H1 (cell line): ENCODE results near the gene ARHGAP23. TPM values are rescaled to one million over a fixed set of nuclear protein-coding genes. Genes with fewer than 3 reads are reported as not detected.

ENCODE experiments used
- CHD2 ChIP-seq: IDR thresholded peaks from 2 replicates; pipeline ENCODE4 v1.6.1; 2012; ENCODE audit warnings: low read length, improper control_type of control experiment
- CTCF ChIP-seq, 3 experiments: IDR thresholded peaks; 1 replicate in 2 of 3; 2 replicates in 1 of 3; pipeline versions ENCODE4 v1.5.1 to v1.6.1; 2011; ENCODE audit warnings: low read length in 3 of 3, mild to moderate bottlenecking in 3 of 3, inconsistent platforms in 2 of 3, low read depth in 1 of 3, moderate library complexity in 1 of 3; ENCODE audit not compliant: insufficient read depth in 1 of 3; ENCODE audit errors: control extremely low read depth in 1 of 3
- FOSL1 ChIP-seq: IDR thresholded peaks from 2 replicates; pipeline ENCODE4 v1.6.1; 2011; ENCODE audit warnings: mild to moderate bottlenecking, low read depth, low read length, moderate library complexity; ENCODE audit not compliant: insufficient read depth
- HDAC2 ChIP-seq, 2 experiments: fragments of 300-600 bp in 1 of 2; sonication (generic) in 1 of 2; IDR thresholded peaks; 2 replicates each; pipeline ENCODE4 v1.6.1; 2011 to 2012; ENCODE audit warnings: low read depth in 2 of 2, low read length in 2 of 2, mild to moderate bottlenecking in 2 of 2, moderate library complexity in 2 of 2, borderline replicate concordance in 1 of 2, inconsistent platforms in 1 of 2
- MAFK ChIP-seq: IDR thresholded peaks from 2 replicates; pipeline ENCODE4 v1.6.1; 2012; ENCODE audit warnings: low read depth, mild to moderate bottlenecking, improper control_type of control experiment, low read length
- SP4 ChIP-seq: IDR thresholded peaks from 2 replicates; pipeline ENCODE4 v1.6.1; 2012; ENCODE audit warnings: low read length, inconsistent platforms
- SUZ12 ChIP-seq: fragments of 200-600 bp; sonication (generic); IDR thresholded peaks from 2 replicates; pipeline ENCODE4 v1.6.1; 2012; ENCODE audit warnings: mild to moderate bottlenecking, inconsistent platforms, low read length, moderate library complexity, mixed read lengths
- TCF12 ChIP-seq: IDR thresholded peaks from 2 replicates; pipeline ENCODE4 v1.6.1; 2011; ENCODE audit warnings: low read depth, mild to moderate bottlenecking, low read length
- polyA plus RNA-seq, 7 experiments: library from polyadenylated mRNA; depleted of rRNA in 3 of 7; stranded (reverse) in 5 of 7; unstranded in 2 of 7; fragments of >200 nt in 5 of 7; fragments of 200-250 nt in 2 of 7; gene quantifications; 1 replicate in 5 of 7; 2 replicates in 1 of 7; 4 replicates in 1 of 7; pipeline versions ENCODE4 v1.2.1 to v1.2.3, GENCODE V29; 2011 to 2013; ENCODE audit warnings: missing spikeins in 2 of 7, mixed read lengths in 2 of 7
- total RNA-seq: library from RNA; stranded (reverse); fragmentation: NEBNext Ultra II Directional; extraction: Animal tissue kit (Norgen Biotek cat#: 25700); gene quantifications from 2 replicates; pipeline ENCODE4 v1.2.1, GENCODE V29; 2021
- TF ChIP-seq, protein P1 (sequence below): fragments of 300-600 bp; sonication (generic); IDR thresholded peaks from 2 replicates; pipeline ENCODE4 v1.7.1; 2012; ENCODE audit warnings: low read length, moderate library complexity, mild to moderate bottlenecking, inconsistent platforms; ENCODE audit not compliant: insufficient replicate concordance

ARHGAP23 gene
- total and polyA plus RNA-seq, 2 of the 8 experiments (the other 6 are each of a cell fraction or from before 2014, with no cell fraction given) = 16.3 to 107 TPM

DNA sequence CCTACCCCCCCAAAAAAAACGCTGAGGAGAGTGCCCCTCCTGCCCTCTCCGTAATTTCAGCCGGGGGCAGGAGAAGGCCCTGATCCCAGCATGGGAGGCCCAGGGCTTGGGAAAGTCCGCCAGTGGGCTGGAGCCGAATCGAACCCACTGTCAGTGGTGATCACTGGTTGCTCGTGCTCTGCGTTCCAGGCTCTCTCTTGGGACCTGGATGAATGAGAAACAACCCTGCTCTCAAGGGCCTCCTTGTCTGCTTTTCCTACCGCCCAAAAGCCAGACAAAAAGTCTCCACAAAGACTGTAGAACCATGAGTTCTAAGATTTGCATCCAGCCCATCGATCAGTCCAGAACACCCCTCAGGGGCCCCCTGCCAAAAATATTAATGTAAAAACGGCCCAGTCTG is 8.1 kb downstream of the ARHGAP23 start (continued):
- TF ChIP-seq, protein P1, sequence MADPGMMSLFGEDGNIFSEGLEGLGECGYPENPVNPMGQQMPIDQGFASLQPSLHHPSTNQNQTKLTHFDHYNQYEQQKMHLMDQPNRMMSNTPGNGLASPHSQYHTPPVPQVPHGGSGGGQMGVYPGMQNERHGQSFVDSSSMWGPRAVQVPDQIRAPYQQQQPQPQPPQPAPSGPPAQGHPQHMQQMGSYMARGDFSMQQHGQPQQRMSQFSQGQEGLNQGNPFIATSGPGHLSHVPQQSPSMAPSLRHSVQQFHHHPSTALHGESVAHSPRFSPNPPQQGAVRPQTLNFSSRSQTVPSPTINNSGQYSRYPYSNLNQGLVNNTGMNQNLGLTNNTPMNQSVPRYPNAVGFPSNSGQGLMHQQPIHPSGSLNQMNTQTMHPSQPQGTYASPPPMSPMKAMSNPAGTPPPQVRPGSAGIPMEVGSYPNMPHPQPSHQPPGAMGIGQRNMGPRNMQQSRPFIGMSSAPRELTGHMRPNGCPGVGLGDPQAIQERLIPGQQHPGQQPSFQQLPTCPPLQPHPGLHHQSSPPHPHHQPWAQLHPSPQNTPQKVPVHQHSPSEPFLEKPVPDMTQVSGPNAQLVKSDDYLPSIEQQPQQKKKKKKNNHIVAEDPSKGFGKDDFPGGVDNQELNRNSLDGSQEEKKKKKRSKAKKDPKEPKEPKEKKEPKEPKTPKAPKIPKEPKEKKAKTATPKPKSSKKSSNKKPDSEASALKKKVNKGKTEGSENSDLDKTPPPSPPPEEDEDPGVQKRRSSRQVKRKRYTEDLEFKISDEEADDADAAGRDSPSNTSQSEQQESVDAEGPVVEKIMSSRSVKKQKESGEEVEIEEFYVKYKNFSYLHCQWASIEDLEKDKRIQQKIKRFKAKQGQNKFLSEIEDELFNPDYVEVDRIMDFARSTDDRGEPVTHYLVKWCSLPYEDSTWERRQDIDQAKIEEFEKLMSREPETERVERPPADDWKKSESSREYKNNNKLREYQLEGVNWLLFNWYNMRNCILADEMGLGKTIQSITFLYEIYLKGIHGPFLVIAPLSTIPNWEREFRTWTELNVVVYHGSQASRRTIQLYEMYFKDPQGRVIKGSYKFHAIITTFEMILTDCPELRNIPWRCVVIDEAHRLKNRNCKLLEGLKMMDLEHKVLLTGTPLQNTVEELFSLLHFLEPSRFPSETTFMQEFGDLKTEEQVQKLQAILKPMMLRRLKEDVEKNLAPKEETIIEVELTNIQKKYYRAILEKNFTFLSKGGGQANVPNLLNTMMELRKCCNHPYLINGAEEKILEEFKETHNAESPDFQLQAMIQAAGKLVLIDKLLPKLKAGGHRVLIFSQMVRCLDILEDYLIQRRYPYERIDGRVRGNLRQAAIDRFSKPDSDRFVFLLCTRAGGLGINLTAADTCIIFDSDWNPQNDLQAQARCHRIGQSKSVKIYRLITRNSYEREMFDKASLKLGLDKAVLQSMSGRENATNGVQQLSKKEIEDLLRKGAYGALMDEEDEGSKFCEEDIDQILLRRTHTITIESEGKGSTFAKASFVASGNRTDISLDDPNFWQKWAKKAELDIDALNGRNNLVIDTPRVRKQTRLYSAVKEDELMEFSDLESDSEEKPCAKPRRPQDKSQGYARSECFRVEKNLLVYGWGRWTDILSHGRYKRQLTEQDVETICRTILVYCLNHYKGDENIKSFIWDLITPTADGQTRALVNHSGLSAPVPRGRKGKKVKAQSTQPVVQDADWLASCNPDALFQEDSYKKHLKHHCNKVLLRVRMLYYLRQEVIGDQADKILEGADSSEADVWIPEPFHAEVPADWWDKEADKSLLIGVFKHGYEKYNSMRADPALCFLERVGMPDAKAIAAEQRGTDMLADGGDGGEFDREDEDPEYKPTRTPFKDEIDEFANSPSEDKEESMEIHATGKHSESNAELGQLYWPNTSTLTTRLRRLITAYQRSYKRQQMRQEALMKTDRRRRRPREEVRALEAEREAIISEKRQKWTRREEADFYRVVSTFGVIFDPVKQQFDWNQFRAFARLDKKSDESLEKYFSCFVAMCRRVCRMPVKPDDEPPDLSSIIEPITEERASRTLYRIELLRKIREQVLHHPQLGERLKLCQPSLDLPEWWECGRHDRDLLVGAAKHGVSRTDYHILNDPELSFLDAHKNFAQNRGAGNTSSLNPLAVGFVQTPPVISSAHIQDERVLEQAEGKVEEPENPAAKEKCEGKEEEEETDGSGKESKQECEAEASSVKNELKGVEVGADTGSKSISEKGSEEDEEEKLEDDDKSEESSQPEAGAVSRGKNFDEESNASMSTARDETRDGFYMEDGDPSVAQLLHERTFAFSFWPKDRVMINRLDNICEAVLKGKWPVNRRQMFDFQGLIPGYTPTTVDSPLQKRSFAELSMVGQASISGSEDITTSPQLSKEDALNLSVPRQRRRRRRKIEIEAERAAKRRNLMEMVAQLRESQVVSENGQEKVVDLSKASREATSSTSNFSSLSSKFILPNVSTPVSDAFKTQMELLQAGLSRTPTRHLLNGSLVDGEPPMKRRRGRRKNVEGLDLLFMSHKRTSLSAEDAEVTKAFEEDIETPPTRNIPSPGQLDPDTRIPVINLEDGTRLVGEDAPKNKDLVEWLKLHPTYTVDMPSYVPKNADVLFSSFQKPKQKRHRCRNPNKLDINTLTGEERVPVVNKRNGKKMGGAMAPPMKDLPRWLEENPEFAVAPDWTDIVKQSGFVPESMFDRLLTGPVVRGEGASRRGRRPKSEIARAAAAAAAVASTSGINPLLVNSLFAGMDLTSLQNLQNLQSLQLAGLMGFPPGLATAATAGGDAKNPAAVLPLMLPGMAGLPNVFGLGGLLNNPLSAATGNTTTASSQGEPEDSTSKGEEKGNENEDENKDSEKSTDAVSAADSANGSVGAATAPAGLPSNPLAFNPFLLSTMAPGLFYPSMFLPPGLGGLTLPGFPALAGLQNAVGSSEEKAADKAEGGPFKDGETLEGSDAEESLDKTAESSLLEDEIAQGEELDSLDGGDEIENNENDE = no peak
- TF ChIP-seq SUZ12 (no peak), FOSL1 (no peak), HDAC2 (IDR thresholded peaks at IDR 0.05; ENCODE audit: borderline replicate concordance in 1 of 2, low read depth in 2 of 2, low read length in 2 of 2) (no peak), CTCF (IDR thresholded peaks at IDR 0.05; ENCODE audit: control extremely low read depth in 1 of 3, insufficient read depth in 1 of 3, low read depth in 1 of 3, low read length in 3 of 3) (no peak), SP4 (no peak), CHD2 (no peak), MAFK (no peak), TCF12 (no peak)
